Glomerular endothelial cell (primary cell): ENCODE measurements around the gene NLRP11. TPM values are rescaled to one million over a fixed set of nuclear protein-coding genes. Genes with fewer than 3 reads are reported as not detected.

Experiments used
- DNase-seq: peaks from one replicate; pipeline ENCODE4 v3.0.0-alpha.2; 2011; ENCODE audit warnings: low read depth, low spot score; ENCODE audit errors: extremely low read depth
- total RNA-seq: library from RNA; depleted of rRNA; stranded (reverse); fragments of >200 nt; gene quantifications from 2 replicates; pipeline ENCODE4 v1.2.3, GENCODE V29; 2015

Gene NLRP11
- not detected in 2 replicates for total RNA-seq

GRCh38 chr19:55831846-55832245 is at the start of gene NLRP11:
Gene NLRP11, minus strand, starts transcription at chr19:55831999. Its CDS starts 13,825 bp downstream, at chr19:55818174.
- DNase-seq, result no peak

- no peak for DNase-seq
Measured at GRCh38 chr19:55877211-55877610, 45.4 kb upstream of the NLRP11 start.

DNA sequence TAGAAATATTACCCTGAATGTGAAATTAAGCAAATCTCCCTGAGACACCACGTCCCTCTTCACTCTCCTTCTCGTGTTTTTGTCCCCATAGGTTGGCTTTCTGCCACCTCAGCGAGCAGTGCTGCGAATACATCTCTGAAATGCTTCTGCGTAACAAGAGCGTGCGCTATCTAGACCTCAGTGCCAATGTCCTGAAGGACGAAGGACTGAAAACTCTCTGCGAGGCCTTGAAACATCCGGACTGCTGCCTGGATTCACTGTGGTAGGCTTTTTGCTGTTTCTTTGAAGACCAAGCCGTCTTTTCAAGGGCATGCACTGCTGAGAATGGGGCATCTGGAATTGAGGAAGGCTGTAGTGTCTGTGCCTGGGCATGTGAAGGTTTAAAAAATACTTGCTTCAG is 38.9 kb upstream of the NLRP11 start:
- DNase-seq, result no peak

DNA sequence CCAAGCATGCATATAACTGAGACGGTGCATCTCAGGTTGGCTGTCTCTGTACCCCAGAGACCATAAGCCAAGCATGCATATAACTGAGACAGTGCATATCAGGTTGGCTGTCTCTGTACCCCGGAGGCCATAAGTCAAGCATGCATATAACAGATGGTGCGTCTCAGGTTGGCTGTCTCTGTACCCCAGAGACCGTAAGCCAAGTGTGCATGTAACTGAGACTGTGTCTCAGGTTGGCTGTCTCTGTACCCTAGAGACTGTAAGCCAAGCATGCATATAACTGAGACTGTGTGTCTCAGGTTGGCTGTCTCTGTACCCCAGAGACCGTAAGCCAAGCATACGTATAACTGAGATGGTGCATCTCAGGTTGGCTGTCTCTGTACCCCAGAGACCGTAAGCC is 35.3 kb upstream of the NLRP11 start:
- DNase-seq, result no peak

DNA sequence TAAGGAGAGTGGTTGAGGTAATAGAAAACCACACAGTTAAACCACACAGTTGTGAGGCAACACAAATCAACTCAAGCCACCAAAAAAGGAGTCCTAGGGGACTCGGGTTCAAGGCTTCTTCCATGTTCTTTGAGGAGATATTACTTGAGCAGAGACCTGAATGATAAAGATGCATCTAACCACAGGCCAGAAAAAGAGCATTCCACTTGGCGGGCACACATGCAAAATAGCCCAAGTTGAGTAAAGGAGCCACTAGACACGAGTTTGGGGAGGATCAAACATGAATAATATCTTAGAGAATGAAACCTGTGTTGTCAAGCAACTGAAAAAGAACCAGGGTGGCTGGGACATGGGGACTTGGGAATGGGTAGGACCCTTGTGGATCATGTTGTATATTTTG is 34.7 kb upstream of the NLRP11 start:
- DNase-seq, result no peak

DNA sequence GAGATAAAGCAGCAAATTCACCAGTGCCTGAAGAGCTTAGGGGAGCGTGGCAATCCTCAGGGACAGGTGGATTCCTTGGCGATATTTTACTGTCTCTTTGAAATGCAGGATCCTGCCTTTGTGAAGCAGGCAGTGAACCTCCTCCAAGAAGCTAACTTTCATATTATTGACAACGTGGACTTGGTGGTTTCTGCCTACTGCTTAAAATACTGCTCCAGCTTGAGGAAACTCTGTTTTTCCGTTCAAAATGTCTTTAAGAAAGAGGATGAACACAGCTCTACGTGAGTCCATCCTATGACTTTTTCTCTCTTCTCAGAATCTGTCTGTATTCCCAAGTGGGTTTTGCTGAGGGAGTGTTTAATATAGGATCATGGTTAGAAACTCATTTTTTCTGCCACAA is 27.2 kb upstream of the NLRP11 start:
- DNase-seq, result no peak

GRCh38 chr19:55858401-55858800 is 26.6 kb upstream of the NLRP11 start:
- DNase-seq, result no peak

DNA sequence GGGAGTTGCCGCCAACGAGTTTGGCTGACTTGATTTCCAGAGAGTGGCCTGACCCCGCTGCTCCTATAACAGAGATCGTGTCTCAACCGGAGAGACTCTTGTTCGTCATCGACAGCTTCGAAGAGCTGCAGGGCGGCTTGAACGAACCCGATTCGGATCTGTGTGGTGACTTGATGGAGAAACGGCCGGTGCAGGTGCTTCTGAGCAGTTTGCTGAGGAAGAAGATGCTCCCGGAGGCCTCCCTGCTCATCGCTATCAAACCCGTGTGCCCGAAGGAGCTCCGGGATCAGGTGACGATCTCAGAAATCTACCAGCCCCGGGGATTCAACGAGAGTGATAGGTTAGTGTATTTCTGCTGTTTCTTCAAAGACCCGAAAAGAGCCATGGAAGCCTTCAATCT is 26.2 kb upstream of the NLRP11 start:
- no peak for DNase-seq

DNA sequence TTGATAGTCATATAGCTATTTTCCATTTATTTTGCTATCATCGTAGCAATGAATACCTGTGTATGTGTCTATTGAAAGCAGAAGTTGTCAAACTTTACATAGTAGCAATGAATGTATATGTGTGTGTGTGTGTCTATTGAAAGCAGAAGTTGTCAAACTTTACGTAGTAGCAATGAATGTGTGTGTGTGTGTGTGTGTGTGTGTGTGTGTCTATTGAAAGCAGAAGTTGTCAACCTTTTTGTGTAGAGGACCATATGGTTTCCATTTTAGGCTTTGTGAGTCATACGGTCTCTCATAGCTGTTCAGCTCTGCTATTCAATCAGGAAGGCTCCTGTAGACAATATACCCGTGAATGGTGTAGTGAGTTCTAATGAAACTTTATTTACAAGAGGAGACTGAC is 25.4 kb upstream of the NLRP11 start:
- DNase-seq, result no peak

GRCh38 chr19:55855160-55855559 is 23.4 kb upstream of the NLRP11 start:
- no peak for DNase-seq

DNA sequence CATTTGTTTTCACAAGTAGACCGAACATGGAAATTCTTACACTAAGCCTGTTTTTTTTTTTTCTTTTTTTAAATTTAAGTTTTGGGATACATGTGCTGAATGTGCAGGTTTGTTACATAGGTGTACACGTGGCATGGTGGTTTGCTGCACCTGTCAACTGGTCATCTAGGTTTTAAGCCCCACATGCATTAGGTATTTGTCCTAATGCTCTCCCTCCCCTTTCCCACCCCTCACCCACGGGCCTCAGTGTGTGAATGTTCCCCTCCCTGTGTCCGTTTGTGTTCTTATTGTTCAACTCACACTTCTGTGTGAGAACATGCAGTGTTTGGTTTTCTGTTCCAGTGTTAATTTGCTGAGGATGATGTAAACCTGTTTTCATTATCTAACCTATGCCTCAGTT is 7.1 kb upstream of the NLRP11 start:
- DNase-seq, result no peak

DNA sequence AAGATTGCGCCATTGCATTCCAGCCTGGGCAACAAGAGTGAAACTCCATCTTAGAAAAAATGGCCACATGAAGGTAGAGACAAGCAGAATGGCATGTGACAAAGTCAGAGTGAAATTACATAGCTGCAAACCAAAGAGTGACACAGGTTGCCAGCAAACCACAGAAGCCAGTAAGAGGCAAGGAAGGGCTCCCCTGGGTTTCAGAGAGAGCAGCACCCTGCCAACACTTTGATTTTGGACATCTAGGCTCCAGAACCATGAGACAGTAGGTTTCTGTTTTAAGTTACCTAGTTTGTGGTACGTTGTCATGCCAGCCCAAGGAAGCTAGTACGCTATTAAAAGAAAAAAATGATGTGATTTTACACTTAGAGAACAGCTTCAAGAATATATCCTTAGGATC is 6.5 kb upstream of the NLRP11 start:
- no peak for DNase-seq

- no peak for DNase-seq
Measured at GRCh38 chr19:55836340-55836739, 4.5 kb upstream of the NLRP11 start, which contains the start of gene NLRP4. Gene NLRP4, plus strand, starts transcription at chr19:55836540. Its CDS starts 15,541 bp downstream, at chr19:55852081.

GRCh38 chr19:55832676-55833075 is 877 bp upstream of the NLRP11 start:
- DNase-seq, result no peak

DNA sequence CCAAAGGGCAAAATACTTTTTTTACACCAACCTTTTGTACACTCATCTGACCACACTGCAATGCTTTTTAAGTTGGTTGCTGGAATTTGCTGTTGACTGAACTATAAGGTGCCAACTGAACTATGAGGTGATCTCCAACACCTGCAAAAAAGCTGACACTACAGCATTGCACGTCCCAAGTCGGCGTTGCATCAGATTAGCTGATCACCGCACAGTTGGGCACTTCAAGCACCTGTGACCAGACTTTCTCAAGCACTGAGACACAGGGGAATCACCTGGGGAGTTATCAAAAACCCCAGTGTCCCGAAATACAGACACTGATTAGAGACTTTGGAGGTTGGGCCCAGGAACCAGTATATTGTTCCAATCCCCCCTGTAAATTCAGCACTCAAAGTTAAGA is 1.1 kb downstream of the NLRP11 start:
- DNase-seq, result no peak

DNA sequence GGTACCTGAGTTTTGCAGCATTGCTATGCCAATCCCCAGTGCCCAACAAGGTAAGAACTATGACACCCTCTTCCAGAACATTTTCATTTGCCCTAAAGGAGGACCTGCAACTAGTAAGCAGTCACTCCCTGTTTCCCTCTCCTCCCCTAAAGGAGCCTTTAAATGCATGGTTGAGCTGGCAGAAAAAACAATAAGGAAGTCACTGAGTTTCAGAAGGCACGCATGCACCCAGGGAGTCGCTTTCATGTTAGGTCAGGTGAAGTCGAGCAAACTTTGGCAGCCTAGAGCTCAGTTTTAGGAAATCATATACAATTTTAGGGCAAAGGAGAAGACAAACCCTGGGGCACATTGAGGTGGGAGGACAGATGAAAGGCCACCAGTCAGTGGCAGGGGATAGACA is 11.8 kb downstream of the NLRP11 start:
- DNase-seq, result no peak

DNA sequence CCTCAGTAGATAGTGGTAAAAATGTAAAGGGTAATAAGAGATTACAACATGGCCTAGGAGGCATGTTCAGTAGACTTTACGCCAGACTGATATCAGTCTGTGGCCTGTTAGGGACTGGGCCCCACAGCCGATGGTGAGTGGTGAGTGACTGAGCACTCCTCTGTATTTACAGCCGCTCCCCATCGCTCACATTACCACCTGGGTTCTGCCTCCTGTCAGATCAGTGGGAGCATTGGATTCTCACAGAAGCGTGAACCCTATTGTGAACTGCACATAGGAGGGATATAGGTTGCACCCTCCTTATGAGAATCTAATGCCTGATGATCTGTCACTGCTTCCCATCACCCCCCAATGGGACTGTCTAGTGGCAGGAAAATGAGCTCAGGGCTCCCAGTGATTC is 17.9 kb downstream of the NLRP11 start:
- no peak for DNase-seq

GRCh38 chr19:55812449-55812848 is 19.4 kb downstream of the NLRP11 start:
- DNase-seq, result no peak

GRCh38 chr19:55811340-55811739 is 20.5 kb downstream of the NLRP11 start:
- DNase-seq, result no peak

DNA sequence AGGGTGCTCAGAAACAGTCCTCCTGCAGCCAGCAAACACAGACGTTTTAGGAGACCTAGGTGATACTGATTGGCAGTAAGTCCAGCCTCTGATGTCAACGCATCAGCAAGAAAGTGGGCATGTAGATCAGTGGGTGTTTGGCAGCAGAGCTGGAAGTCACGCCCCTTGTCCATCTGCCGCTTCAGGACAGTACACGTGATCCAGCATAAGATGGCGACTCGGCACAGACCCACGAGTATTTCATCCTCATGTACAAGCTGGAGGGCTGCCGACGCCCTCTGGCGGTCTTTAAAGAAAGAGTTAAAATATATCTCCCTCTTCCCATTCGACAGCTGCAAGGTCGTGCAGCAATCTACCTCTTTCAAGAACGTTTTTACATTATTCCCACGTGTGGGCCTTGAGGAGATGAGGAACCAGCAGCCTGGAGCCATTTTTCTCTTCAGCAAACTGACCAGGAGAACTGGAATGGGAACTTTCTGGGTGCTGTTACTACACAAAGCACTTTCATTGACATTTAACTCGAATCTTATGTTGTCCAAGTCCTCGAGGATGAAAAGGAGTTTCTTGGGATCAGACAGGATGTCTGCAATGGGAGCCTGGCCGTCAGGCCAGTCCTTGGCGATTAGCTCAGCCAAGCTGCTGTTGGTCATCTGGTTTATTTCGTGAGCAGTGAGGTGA is 22.3 kb downstream of the NLRP11 start:
- no peak for DNase-seq

DNA sequence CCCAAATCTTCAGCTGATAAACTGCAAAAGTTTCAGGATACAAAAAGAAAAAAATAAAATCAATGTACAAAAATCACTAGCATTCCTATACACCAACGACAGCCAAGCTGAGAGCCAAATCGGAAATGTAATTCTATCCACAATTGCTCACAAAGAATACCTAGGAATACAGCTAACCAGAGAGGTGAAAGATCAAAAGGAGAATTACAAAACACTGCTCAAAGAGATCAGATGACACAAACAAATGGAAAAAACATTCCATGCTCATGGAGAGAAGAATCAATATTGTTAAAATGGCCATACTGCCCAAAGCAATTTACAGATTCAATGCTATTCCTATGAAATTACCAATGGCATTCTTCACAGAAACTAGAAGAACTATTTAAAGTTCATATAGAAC is 29.5 kb downstream of the NLRP11 start:
- DNase-seq, result no peak

- no peak for DNase-seq
Measured at GRCh38 chr19:55801416-55801815, 30.4 kb downstream of the NLRP11 start.

DNA sequence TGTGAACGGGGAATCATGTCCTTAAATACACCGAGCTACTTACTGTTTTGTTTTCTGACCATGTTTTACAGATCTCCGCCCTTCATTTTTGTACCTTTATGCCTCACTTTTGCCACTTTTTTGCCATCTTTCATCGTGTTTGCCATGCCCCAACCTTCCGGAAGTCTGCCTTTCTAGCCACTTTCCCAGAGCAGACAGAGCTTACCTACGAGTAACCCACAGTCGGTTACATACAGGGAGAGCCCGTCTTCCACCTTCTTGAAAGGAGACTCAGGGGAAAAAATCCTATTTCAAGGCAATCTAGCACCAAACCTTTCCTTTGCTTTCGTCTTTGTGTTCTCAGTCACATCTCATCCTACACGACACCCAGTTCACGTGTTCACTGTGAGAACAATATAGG is 36.8 kb downstream of the NLRP11 start:
- no peak for DNase-seq
